ENCODE data around the gene LRP8. TPM values are rescaled to one million over a fixed set of nuclear protein-coding genes. Genes with fewer than 3 reads are reported as not detected.

Gene LRP8
- total and polyA plus RNA-seq, 2 of the 4 experiments (the other 2 are of a cell fraction), result 12.0 to 12.1 TPM

DNA sequence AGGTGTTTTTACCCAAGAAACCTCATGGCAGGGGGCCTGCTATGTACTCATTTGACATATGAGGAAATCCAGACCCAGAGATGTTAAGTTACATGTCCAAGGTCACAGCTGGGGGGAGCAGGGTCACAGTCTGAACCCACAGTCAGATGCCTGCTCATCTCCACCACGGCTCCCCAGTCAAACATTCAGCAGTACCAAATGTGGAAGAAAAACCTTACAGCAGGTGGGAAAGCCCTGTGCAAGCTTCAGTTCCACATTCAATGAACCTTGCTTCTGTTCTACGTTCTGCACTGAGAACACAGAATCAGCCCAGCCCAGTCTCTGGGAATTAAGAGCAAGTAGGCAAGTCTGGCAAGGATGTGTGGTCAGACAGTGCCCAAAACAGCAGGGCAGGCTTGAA is 35.2 kb downstream of the LRP8 start:
- Histone ChIP-seq H3K4me2 (ENCODE audit: low read depth, low read length) (no peak overlapping the region), H2AK5ac (ENCODE audit: low read depth, low read length) (no peak overlapping the region), H3K9ac (ENCODE audit: low read depth, low read length) (no peak overlapping the region), H3K56ac (ENCODE audit: extremely low read depth, insufficient read depth, low read length) (no peak overlapping the region), H3K9me1 (ENCODE audit: insufficient read depth, low read length) (peaks cover 8% of the 10 kb centered on the region), H4K5ac (ENCODE audit: low read depth, low read length) (no peak overlapping the region), H3K14ac (replicated peaks; ENCODE audit: low read depth, low read length) (no peak overlapping the region), H3K27ac (ENCODE audit: insufficient read depth, low read length) (no peak overlapping the region), H3K4ac (ENCODE audit: low read depth, low read length) (no peak overlapping the region), H3K18ac (ENCODE audit: low read depth, low read length) (no peak overlapping the region), H4K20me1 (ENCODE audit: insufficient read depth, low read length) (0 out of 2 replicates have a peak, but pooled peaks cover 5% of the 10 kb centered on the region), H3K4me3 (ENCODE audit: insufficient read depth, low read depth, low read length) (no peak overlapping the region), H4K91ac (ENCODE audit: insufficient read depth, low read depth, low read length) (no peak overlapping the region), H3K79me1 (ENCODE audit: low read depth in 1 of 2, low read length in 2 of 2) (peaks cover 8 to 10% of the 10 kb centered on the region in 2 experiments; a peak in 2 of 4 replicates), H3K4me1 (ENCODE audit: control insufficient read depth, insufficient read depth, low read length) (peaks cover 13% of the 10 kb centered on the region), H2BK15ac (ENCODE audit: low read depth, low read length) (no peak overlapping the region), H3K23ac (ENCODE audit: low read depth, low read length) (no peak overlapping the region), H2BK20ac (ENCODE audit: low read depth, low read length) (no peak overlapping the region), H2AFZ (replicated peaks; ENCODE audit: low read length, poor library complexity) (peak overlapping the region; percentile 47), H3K9me3 (ENCODE audit: control insufficient read depth, insufficient read depth, low read length) (no peaks in the 10 kb centered on the region), H3K36me3 (ENCODE audit: control insufficient read depth, insufficient read depth, low read length) (peaks cover 2% of the 10 kb centered on the region; the same call in 1 of the 2 replicates), H2BK120ac (ENCODE audit: low read depth, low read length) (no peak overlapping the region), H3K27me3 (ENCODE audit: control insufficient read depth, insufficient read depth, low read length) (no peaks in the 10 kb centered on the region), H2BK5ac (ENCODE audit: low read depth, low read length, poor library complexity, severe bottlenecking) (no peak overlapping the region), H4K8ac (ENCODE audit: low read depth in 2 of 2, low read length in 2 of 2) (no peak overlapping the region), H2AK9ac (replicated peaks; ENCODE audit: low read depth, low read length, poor library complexity) (peak overlapping the region; percentile 82)
- BruUV-seq (replicated peaks), result no TSS peak
- no CpG with 5 or more reads among the region's 2 CpGs for WGBS, 2 experiments (ENCODE audit: extremely low coverage in 2 of 2, insufficient read length in 1 of 2)
- dilution Hi-C loops (cut with HindIII; ENCODE audit: low sequenced_read_pairs, unreplicated experiment) (no loop called here), in situ Hi-C loops (cut with MboI; ENCODE audit: low sequenced_read_pairs) (no loop called here), intact Hi-C loops (cut with micrococcal nuclease) (no loop called here)
- ATAC-seq (ENCODE audit: low read depth) (no peak), DNase-seq (no peak)
- TF ChIP-seq BHLHE40 (IDR thresholded peaks at IDR 0.05; ENCODE audit: low read depth, low read length) (no peak), NFE2L2 (IDR thresholded peaks at IDR 0.05; ENCODE audit: low read depth, low read length) (no peak), RCOR1 (IDR thresholded peaks at IDR 0.05; ENCODE audit: insufficient replicate concordance, low read length) (no peak), CEBPB (IDR thresholded peaks at IDR 0.05; ENCODE audit: low read depth, low read length) (no peak), RFX5 (IDR thresholded peaks at IDR 0.05; ENCODE audit: low read depth, low read length) (no peak), POLR2A (IDR thresholded peaks at IDR 0.05; ENCODE audit: low read depth, low read length) (no peak), SMC3 (IDR thresholded peaks at IDR 0.05; ENCODE audit: low read depth, low read length) (no peak)
- TF ChIP-seq, protein P1, sequence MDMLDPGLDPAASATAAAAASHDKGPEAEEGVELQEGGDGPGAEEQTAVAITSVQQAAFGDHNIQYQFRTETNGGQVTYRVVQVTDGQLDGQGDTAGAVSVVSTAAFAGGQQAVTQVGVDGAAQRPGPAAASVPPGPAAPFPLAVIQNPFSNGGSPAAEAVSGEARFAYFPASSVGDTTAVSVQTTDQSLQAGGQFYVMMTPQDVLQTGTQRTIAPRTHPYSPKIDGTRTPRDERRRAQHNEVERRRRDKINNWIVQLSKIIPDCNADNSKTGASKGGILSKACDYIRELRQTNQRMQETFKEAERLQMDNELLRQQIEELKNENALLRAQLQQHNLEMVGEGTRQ (IDR thresholded peaks at IDR 0.05; ENCODE audit: low read depth, low read length), result no peak
- TF ChIP-seq, protein P2, sequence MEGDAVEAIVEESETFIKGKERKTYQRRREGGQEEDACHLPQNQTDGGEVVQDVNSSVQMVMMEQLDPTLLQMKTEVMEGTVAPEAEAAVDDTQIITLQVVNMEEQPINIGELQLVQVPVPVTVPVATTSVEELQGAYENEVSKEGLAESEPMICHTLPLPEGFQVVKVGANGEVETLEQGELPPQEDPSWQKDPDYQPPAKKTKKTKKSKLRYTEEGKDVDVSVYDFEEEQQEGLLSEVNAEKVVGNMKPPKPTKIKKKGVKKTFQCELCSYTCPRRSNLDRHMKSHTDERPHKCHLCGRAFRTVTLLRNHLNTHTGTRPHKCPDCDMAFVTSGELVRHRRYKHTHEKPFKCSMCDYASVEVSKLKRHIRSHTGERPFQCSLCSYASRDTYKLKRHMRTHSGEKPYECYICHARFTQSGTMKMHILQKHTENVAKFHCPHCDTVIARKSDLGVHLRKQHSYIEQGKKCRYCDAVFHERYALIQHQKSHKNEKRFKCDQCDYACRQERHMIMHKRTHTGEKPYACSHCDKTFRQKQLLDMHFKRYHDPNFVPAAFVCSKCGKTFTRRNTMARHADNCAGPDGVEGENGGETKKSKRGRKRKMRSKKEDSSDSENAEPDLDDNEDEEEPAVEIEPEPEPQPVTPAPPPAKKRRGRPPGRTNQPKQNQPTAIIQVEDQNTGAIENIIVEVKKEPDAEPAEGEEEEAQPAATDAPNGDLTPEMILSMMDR (conservative IDR thresholded peaks at IDR 0.05; ENCODE audit: low read depth, low read length), result no peak
- ChIA-PET CTCF (interaction anchor here (0.6 to 0.9 kb wide), 2 partner anchors 21 to 393 kb away, joined by 3 read pairs; no protein-coding TSS in a partner anchor), POLR2A (ENCODE audit: unreplicated experiment) (no interaction called here)

Data from IMR-90 (cell line).